ENCODE results near the gene KIF3B. TPM values are rescaled to one million over a fixed set of nuclear protein-coding genes. Genes with fewer than 3 reads are reported as not detected.
A peak's percentile ranks its signal among the peaks of the same experiment; 100 is the strongest.
"Not testable (repeated sequence)": the region's sequence is repeated elsewhere in the genome, so short reads cannot be mapped to it uniquely, and the experiment has no call there.

Gene KIF3B
- total and polyA plus RNA-seq, 2 donors (not counting 1 experiment from before 2014, with no cell fraction given) = 12.7 to 17.5 TPM

DNA sequence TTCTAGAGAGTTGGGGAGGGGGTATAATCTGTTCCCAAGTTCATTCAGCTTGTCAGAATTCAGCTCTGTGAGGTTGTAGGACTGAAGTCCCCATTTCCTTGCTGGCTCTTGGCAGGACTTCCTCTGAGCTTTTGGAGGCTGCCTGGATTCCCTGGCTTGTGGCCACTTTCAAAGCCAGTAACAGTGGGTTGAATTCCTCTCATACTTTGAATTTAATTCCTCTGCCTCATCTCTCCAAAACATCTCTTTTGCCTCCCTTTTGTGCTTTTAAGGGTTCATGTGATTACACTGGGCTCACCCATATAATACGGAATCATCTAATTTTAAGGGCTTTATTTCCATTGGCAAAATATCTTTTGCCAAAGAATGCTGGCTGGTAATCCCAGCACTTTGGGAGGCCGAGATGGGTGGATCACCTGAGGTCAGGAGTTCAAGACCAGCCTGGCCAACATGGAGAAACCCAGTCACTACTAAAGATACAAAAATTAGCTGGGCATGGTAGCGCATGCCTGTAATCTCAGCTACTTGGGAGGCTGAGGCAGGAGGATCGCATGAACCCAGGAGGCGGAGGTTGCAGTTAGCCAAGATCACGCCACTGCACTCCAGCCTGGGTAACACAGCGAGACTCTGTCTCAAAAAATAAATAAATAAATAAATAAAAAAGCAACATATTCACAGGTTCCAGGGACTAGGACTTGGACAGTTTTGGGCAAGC is 78.6 kb downstream of the KIF3B start:
- H3K27ac Mint-ChIP-seq = peak overlapping the region; percentile 98
- H3K9me3 ChIP-seq (ENCODE audit: control extremely low read depth in 1 of 3, control insufficient read depth in 2 of 3, insufficient read depth in 1 of 3, low read length in 2 of 3); H3K27me3 ChIP-seq (replicated peaks in 1 of 4; ENCODE audit: control extremely low read depth in 1 of 4, control insufficient read depth in 3 of 4, insufficient read depth in 4 of 4, low read length in 3 of 4); H3K9ac ChIP-seq (ENCODE audit: low read length); ATAC-seq (ENCODE audit: low read depth); DNase-seq; H3K27me3 Mint-ChIP-seq; H3K4me3 ChIP-seq (ENCODE audit: control extremely low read depth in 1 of 5, extremely low read depth in 1 of 5, insufficient read depth in 1 of 5, low read depth in 2 of 5, low read length in 4 of 5); H3K36me3 ChIP-seq (replicated peaks in 1 of 2; ENCODE audit: control extremely low read depth in 1 of 2, control insufficient read depth in 1 of 2, extremely low read depth in 1 of 2, insufficient read depth in 2 of 2, low read length in 1 of 2); H3K9me3 Mint-ChIP-seq (ENCODE audit: insufficient read depth); POLR2A ChIA-PET; H2AFZ ChIP-seq (ENCODE audit: insufficient read depth, low read depth, low read length, poor library complexity, severe bottlenecking): not testable (repeated sequence)
- H3K4me1 ChIP-seq (ENCODE audit: control insufficient read depth in 2 of 2, insufficient read depth in 2 of 2, low read length in 2 of 2) = peaks cover 40 to 56% of the 10 kb centered on the region in 2 donors
- intact Hi-C loops (cut with micrococcal nuclease) = loop anchor here (1.0 to 5.0 kb wide), 3 partner anchors 11 to 181 kb away; no protein-coding TSS in a partner anchor
- 97% methylated on average over 5 of the region's 7 CpGs for WGBS (ENCODE audit: insufficient coverage)
- H3K4me1 Mint-ChIP-seq = peaks cover 56% of the 10 kb centered on the region
- H3K27ac ChIP-seq (ENCODE audit: low read length in 2 of 2) = peak overlapping the region; percentile 61 to 97
- H4K20me1 ChIP-seq (ENCODE audit: control insufficient read depth, insufficient read depth, low read length, poor library complexity, severe bottlenecking) = peaks cover 23% of the 10 kb centered on the region
- peak overlapping the region; percentile 17 for H3K4me2 ChIP-seq (replicated peaks; ENCODE audit: low read depth, low read length, poor library complexity, severe bottlenecking)
- peaks cover 25% of the 10 kb centered on the region for H3K79me2 ChIP-seq (ENCODE audit: control insufficient read depth, insufficient read depth, low read length)
- CTCF ChIA-PET = interaction anchor here (1.2 kb wide), 1 partner anchor 76 kb away, joined by 3 read pairs; no protein-coding TSS in a partner anchor
- H3K4me3 Mint-ChIP-seq = peak overlapping the region; percentile 95

DNA sequence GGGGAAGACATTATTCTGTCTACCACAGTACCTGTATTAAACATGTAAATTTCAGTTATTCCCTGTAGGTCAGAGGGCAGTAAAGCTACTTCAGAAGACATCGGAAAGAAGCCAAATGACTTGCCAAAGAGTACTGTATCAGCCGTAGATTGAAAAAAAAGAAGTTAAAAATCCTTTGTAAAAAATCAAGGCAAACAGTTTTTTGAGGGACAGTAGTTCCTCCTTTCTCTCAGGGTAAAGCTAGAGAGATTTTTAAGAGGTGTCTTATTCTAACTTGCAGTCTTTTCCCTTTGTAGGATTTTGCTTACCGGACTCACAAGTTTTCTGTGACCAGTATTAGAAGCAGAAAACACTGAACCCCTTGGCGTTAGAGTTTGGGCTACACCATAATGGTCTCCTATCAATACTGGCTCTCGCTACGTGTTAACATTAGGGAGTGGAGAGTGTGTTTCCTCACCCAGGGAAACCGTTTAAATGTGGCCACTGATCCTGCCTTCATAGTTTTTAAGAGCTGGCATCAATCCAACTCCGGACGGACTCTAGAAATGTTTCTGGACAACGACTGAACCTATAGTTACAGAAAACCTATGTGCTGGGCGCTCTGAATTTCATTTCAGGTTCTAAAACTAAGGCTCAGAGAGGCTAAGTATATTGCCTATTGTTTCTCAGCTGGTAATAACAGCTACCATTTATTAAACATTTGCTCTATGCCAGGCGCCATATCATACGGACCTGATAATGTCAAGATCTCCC is 79.3 kb downstream of the KIF3B start:
- Mint-ChIP-seq H3K27me3 (no peaks in the 10 kb centered on the region), H3K27ac (peak overlapping the region; percentile 98), H3K4me3 (peak overlapping the region; percentile 95), H3K9me3 (ENCODE audit: insufficient read depth) (no peaks in the 10 kb centered on the region), H3K4me1 (peaks cover 60% of the 10 kb centered on the region)
- Histone ChIP-seq H3K79me2 (ENCODE audit: control insufficient read depth, insufficient read depth, low read length) (peaks cover 32% of the 10 kb centered on the region), H3K36me3 (replicated peaks in 1 of 2; ENCODE audit: control extremely low read depth in 1 of 2, control insufficient read depth in 1 of 2, extremely low read depth in 1 of 2, insufficient read depth in 2 of 2, low read length in 1 of 2) (no peaks in the 10 kb centered on the region), H3K4me3 (ENCODE audit: control extremely low read depth in 1 of 5, extremely low read depth in 1 of 5, insufficient read depth in 1 of 5, low read depth in 2 of 5, low read length in 4 of 5) (peak overlapping the region in 4 of 5 experiments; percentile 83 to 93 (median 88)), H3K4me2 (replicated peaks; ENCODE audit: low read depth, low read length, poor library complexity, severe bottlenecking) (peak overlapping the region; percentile 94), H2AFZ (ENCODE audit: insufficient read depth, low read depth, low read length, poor library complexity, severe bottlenecking) (peak overlapping the region; percentile 71), H4K20me1 (ENCODE audit: control insufficient read depth, insufficient read depth, low read length, poor library complexity, severe bottlenecking) (peaks cover 27% of the 10 kb centered on the region), H3K9me3 (ENCODE audit: control extremely low read depth in 1 of 3, control insufficient read depth in 2 of 3, insufficient read depth in 1 of 3, low read length in 2 of 3) (no peaks in the 10 kb centered on the region), H3K27ac (ENCODE audit: low read length in 2 of 2) (peak overlapping the region; percentile 96 to 97), H3K27me3 (replicated peaks in 1 of 4; ENCODE audit: control extremely low read depth in 1 of 4, control insufficient read depth in 3 of 4, insufficient read depth in 4 of 4, low read length in 3 of 4) (no peaks in the 10 kb centered on the region), H3K4me1 (ENCODE audit: control insufficient read depth in 2 of 2, insufficient read depth in 2 of 2, low read length in 2 of 2) (peaks cover 42 to 63% of the 10 kb centered on the region in 2 donors), H3K9ac (ENCODE audit: low read length) (peak overlapping the region; percentile 92)
- POLR2A ChIA-PET = no interaction called here
- DNase-seq (no peak), ATAC-seq (ENCODE audit: low read depth) (no peak)
- 37% methylated on average over 7 of the region's 13 CpGs for WGBS (ENCODE audit: insufficient coverage)
- intact Hi-C loops (cut with micrococcal nuclease) = loop anchor here (1.0 to 5.0 kb wide), 2 partner anchors 78 to 181 kb away; no protein-coding TSS in a partner anchor
- no peak for TF ChIP-seq EZH2 (IDR thresholded peaks at IDR 0.05; ENCODE audit: borderline replicate concordance, insufficient read depth, low read depth, low read length, poor library complexity, severe bottlenecking)
- TF ChIP-seq, protein P1, sequence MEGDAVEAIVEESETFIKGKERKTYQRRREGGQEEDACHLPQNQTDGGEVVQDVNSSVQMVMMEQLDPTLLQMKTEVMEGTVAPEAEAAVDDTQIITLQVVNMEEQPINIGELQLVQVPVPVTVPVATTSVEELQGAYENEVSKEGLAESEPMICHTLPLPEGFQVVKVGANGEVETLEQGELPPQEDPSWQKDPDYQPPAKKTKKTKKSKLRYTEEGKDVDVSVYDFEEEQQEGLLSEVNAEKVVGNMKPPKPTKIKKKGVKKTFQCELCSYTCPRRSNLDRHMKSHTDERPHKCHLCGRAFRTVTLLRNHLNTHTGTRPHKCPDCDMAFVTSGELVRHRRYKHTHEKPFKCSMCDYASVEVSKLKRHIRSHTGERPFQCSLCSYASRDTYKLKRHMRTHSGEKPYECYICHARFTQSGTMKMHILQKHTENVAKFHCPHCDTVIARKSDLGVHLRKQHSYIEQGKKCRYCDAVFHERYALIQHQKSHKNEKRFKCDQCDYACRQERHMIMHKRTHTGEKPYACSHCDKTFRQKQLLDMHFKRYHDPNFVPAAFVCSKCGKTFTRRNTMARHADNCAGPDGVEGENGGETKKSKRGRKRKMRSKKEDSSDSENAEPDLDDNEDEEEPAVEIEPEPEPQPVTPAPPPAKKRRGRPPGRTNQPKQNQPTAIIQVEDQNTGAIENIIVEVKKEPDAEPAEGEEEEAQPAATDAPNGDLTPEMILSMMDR (IDR thresholded peaks at IDR 0.05) = no peak
- CTCF ChIA-PET = interaction anchor here (1.2 to 1.6 kb wide), 2 partner anchors 20 to 128 kb away, joined by 3 to 4 read pairs; no protein-coding TSS in a partner anchor

Measured in B cell (primary cell).